Stimulated activated CD4-positive, alpha-beta T cell treated with anti-CD3 and anti-CD28 coated beads, TNF-alpha, amount 100 ng/mL, for 1 hour (primary cell): ENCODE data around the gene DTX3.
"Not testable (repeated sequence)": the region's sequence is repeated elsewhere in the genome, so short reads cannot be mapped to it uniquely, and the experiment has no call there.

Source experiments
- DNase-seq, 3 donors: peaks; one replicate each; pipeline ENCODE4 v3.0.0-alpha.2; 2020; ENCODE audit warnings: low read depth in 3 of 3, low spot score in 1 of 3

The DTX3 gene

GRCh38 chr12:57606399-57606798 is 1.8 kb downstream of the DTX3 start:
- no peak for DNase-seq

GRCh38 chr12:57606821-57607220 is 2.2 kb downstream of the DTX3 start:
- DNase-seq = no peak

DNA sequence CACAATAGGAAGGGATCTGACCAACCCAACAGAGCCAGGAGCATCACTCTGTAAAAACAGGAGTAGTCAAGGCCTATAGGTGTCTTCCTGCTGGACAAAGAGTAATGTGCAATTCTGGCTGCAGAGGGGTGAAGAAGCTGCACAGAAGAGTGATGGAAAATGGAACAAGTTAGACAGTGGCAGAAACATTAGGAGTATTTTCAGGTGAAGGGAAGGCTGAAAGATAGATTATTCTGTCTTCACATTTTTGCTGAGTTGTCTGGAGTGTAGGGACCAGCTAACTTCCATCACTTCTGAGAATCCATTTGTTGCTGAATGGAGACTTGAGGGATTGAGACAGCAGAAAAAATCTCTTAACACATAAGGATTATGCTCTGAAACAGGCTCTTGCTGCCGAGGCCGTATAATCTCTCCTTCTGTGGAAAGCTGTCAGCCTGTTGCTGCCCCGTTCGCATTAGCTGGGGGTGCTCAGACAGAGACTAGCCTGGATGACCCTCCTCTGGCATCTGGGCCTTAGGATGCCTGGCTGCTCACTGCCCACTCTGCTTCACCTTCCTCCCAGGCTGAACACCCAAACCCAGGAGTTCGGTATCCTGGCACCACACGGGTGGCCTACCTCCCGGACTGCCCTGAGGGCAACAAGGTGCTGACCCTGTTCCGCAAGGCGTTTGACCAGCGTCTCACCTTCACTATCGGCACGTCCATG is 3.5 kb downstream of the DTX3 start:
- no peak for DNase-seq

DNA sequence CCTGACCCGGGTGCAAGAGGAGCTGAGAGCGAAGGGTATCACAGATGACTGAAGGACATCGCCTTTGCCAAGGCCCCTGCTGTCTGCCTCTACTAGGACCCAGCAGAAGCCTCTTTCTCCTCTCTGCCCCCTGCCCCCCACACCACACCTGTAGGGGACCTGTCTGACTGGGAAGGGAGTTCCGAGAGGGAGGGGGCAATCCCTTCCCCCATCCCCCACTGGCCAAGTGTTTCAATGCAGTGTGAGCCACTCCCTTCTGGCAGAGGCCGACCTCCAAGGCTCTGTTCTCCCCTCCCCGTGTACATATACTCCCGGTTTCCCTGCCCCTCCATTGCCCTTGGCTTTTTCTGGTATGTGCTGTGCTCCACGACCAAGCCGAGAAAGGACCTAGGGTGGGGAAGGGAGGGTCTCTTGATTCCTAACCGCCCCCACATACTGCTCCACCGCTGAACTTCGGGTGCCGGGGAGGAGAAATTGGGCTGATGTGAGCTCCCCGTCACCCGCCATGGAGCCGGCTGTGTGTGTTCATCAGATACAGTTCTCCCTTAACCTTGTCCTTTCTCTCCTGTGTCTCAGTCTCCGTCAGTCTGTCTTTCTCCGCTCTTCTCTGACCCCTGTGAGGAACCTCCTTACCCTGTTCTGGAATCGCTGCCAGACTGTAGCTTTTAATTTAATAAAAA is 4.6 kb downstream of the DTX3 start:
- DNase-seq = no peak

DNA sequence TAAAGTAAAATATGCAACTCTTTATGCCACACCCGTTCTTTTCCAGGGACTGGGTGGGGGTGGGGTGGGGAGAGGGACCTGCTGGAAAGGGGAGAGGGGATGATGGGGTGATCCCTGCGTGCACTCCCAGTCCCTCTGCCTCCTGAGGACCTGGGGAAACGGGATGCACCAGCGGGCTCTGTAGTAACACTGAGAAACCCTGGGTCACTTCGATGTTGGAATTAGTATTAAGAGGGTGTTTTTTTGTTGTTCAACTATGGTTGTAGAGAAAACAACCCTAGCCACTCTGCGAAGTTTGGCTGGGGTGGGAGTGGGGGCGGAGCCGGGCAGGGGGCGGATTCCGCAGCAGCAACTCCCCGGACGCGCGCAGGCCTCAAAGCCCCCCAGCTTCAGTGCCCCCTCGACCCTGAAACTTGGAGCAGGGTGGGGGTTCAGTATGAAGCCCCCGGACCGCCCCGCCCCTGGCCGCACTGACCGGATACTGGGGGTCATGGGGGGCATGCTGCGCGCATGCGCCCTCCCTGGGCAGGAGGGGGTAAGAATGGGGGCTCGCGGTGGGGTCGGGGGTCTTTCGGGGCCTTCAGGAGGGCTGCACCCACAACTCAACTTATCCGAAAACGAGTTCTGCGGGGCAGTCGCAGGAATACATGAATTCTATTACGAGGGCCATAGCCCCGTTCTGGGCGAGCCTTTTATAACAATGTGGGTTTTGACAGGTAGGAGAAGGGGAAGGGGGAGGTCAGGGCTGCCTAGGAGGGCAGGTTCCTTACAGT is 5.3 kb downstream of the DTX3 start:
- DNase-seq = no peak

DNA sequence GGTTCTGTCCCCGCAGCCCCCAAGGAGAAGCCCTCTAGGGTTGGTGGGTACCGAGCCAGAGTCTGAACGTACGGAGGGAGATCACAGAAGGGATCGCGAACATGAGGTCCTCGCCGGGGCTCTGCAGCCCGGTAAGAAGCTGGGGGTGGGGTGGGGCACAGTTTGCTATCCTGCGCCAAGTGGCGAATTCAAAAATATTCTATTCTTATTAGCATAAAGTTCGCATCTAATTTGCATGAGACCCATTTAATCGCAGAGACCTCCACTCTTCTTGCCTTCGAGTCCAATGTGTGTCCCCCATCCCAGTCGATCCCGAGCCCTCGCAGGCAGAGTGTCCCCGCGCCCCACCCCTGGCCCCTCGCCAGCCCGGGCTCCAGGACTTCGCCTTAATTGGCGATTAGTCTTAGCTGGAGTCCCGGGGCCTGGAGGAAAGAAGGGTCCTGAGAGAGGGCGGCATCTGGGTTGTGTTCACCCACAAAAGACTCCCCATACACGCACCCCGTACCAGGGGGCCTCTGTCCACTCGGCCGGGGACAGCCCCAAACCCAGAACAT is 6.0 kb downstream of the DTX3 start:
- DNase-seq = no peak

DNA sequence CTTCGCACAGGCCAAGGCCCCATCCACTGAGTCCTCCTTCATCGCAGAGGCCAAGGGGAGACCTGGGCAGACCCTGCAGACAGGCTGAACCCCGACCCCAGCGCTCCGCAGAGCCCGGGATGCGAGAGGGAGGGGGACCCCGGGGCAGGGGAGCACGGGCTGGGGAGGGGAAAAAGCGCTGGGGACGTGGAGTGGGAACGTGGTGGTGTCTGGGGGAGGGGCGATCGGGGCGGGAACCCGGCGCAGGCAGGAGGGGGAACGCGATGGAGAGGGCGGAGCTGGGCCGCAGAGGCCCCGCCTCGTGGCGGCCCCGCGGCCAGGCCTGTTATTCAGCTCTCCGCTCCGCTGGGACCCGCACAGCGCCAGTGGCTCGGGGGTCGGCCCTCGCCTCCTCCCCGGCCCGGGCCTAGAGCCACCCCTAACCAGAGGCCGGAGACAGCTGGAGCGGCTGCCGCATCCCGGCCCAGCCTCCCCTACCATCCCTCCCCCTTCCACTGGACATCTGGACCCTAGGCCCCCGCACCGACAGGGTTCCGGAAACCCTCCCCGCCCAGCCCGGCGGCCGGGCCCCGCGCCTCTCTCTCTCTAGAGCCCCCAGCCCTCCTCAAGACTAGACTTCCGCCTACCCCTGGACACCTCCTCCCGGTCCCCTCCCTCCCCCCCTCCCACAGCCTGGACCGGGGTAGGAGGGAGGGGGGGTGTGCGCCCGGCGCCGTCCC is 6.6 kb downstream of the DTX3 start, which contains the start of gene ARHGEF25:
Gene ARHGEF25 (plus strand): TSS at position 328 of the 719 bp plus-strand sequence. CDS start 460 bp downstream, outside the sequence.
- DNase-seq = no peak

GRCh38 chr12:57611827-57612710 is 7.4 kb downstream of the DTX3 start:
- no peak for DNase-seq

DNA sequence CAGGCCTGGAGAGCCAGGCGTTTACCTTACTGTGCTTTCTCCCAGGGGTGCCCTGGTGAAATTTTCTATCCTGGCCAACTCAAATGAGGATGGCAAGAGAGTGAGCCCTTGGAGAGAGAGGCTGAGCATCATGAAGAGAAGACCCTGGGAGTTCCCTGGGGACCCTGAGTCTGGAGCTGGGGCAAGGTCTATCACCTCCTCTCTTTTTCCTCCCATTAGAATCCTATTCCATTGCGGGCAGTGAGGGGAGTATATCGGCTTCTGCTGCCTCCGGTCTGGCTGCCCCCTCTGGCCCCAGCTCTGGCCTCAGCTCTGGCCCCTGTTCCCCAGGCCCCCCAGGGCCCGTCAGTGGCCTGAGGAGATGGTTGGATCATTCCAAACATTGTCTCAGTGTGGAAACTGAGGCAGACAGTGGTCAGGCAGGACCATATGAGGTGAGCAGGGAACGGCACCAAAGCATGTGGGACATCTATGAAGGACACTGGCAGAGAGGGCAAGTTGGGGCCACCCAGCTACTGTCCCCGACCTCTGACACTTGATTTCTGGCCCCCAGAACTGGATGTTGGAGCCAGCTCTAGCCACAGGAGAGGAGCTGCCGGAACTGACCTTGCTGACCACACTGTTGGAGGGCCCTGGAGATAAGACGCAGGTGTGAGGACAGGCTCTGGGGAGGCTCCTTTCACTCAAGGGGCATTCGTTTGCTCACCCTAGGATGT is 8.2 kb downstream of the DTX3 start:
- DNase-seq = no peak

DNA sequence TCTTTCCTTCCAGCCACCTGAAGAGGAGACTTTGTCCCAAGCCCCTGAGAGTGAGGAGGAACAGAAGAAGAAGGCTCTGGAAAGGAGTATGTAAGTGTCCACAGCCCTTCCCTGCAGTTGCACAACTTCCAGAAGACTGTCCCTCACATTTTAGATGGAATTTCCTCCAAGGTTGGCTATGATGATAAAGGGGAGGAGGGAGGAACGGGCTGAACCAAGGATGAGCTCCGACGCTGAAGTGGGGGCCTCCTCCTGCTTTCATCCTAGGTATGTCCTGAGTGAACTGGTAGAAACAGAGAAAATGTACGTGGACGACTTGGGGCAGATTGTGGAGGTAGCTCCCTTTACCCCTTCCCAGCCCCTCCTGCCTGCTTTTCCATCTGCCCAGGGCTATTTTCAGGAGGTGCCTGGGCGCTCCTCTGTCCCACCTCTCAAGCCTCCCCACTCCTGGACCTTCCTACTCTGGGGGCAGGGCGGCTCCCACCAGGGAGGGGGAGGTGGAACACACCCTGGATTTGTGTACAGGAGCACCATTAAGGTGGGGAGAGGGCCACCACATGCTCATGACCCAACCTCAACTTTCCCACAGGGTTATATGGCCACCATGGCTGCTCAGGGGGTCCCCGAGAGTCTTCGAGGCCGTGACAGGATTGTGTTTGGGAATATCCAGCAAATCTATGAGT is 8.9 kb downstream of the DTX3 start:
- no peak for DNase-seq

DNA sequence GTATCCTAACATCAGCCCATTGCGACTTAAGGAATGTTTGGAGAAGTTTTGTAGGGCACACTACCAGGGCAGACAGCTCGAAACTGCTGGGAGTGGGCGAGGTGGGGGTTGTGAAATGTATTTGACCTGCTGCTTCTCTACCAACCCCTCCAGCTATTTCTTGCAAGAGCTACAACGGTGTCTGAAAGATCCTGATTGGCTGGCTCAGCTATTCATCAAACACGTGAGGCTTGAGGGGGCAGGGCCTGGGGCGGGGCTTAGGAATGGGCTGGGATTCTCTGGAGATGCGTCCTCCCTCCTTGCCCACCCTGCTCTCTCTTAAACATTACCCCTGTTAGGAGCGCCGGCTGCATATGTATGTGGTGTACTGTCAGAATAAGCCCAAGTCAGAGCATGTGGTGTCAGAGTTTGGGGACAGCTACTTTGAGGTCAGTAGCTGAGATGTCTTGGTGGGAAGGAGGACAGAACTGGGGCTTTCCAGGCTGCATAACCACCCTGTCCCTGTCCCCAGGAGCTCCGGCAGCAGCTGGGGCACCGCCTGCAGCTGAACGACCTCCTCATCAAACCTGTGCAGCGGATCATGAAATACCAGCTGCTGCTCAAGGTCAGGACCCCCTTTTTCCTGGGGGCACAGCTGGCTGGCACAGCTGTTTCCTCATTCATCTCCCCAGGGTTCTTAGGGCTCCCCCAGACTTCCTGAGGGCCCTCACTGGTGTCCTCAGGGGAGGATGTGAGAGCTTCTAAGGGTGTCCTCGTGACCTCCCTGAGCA is 9.7 kb downstream of the DTX3 start:
- DNase-seq = no peak

GRCh38 chr12:57614948-57615500 is 10.4 kb downstream of the DTX3 start:
- no peak for DNase-seq

DNA sequence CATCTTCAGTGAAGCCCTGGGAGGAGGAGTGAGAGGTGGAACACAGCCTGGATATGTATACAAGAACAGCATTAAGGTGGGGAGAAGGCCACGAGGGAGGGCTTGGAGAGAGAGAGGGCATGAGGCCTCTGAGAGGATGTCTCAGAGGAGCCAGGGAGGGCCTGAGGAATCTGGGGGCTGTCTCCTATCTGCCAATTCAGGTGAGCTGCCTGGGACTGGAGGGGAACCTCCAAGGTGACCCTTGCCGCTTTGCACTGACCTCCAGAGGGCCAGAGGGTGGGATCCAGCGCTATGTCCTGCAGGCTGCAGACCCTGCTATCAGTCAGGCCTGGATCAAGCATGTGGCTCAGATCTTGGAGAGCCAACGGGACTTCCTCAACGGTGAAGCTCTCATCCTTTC is 11.0 kb downstream of the DTX3 start:
- DNase-seq = no peak

- DNase-seq = no peak
Measured at GRCh38 chr12:57616383-57617101, 11.9 kb downstream of the DTX3 start.

DNA sequence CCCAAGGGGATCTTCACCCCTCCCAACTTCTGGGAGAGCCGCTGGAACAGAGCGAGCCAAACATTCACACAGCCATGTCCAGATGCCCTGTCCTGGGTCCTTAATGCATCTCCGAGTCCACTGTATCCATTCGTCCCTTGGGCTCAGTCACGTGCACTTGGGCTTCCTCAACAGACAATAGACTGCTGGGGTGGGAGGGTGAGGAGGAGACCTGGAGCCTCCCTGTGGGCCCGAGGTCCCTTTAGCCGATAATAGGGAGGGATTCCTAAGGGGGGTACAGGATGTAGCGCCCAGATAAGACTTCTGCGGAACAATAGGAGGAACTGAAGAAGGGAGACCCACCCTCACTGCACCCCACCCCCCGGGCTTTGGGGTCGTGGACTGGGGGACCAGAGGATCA is 13.3 kb downstream of the DTX3 start:
- DNase-seq = no peak

DNA sequence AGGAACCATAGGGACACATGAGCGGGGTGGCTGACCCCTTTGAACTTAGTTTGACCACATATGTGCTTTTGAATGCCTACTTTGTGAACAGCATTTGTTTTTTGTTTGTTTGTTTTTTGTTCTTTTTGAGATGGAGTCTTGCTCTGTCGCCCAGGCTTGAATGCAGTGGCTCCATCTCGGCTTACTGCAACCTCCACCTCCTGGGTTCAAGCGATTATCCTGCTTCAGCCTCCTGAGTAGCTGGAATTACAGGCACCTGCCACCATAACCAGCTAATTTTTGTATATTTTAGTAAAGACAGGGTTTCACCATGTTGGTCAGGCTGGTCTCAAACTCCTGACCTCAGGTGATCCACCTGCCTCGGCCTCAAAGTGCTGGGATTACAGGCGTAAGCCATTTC is 13.8 kb downstream of the DTX3 start:
- DNase-seq = not testable (repeated sequence)

DNA sequence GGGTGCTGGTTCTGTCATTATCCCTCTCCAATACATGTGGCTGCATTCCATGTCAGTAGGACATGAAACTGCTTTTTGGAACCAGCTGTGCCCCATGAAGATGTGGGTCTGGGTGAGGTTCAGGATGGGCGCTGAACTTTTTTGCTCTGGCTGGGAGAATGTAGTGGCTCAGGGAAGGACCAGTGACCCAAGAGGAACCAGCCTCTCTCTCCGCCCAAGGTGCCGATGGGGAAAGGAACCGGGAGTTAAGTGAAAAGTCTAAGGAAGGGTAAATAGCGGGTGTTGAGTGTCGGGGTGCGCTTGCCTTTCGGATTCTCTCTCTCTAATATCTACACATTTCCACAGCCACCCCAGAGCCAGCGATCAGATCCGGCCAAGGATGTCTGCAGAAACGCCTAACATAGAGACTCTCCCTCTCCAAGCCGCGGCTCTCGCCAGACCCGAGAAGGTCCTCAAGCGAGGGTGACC is 14.4 kb downstream of the DTX3 start:
- DNase-seq = no peak
